Stimulated activated CD8-positive, alpha-beta memory T cell treated with anti-CD3 and anti-CD28 coated beads, Interleukin-12 subunit alpha, Interleukin-12 subunit beta, amount 100 ng/mL, for 24 hours (primary cell): Measurements from ENCODE around the gene C1QL1.

Experiments used
- DNase-seq: peaks from one replicate; pipeline ENCODE4 v3.0.0-alpha.2; 2020; ENCODE audit errors: extremely low read depth

The C1QL1 gene

GRCh38 chr17:44930667-44931066 is 37.4 kb downstream of the C1QL1 start:
- DNase-seq: no peak

- DNase-seq: no peak
Measured at GRCh38 chr17:44928950-44929720, 39.0 kb downstream of the C1QL1 start.

GRCh38 chr17:44928136-44928535 is 40.0 kb downstream of the C1QL1 start:
- DNase-seq: no peak

- DNase-seq: no peak
Measured at GRCh38 chr17:44927696-44928095, 40.4 kb downstream of the C1QL1 start.

- DNase-seq: no peak
Measured at GRCh38 chr17:44926821-44927525, 41.1 kb downstream of the C1QL1 start.

GRCh38 chr17:44925731-44926697 is 42.1 kb downstream of the C1QL1 start:
- no peak for DNase-seq

- no peak for DNase-seq
Measured at GRCh38 chr17:44924107-44924544, 44.0 kb downstream of the C1QL1 start.

- no peak for DNase-seq
Measured at GRCh38 chr17:44922746-44923470, 45.2 kb downstream of the C1QL1 start.

- DNase-seq: no peak
Measured at GRCh38 chr17:44922136-44922535, 46.0 kb downstream of the C1QL1 start.

GRCh38 chr17:44921122-44921882 is 46.8 kb downstream of the C1QL1 start:
- DNase-seq: no peak

GRCh38 chr17:44920565-44920940 is 47.5 kb downstream of the C1QL1 start:
- no peak for DNase-seq

- DNase-seq: no peak
Measured at GRCh38 chr17:44919885-44920564, 48.1 kb downstream of the C1QL1 start.

- DNase-seq: no peak
Measured at GRCh38 chr17:44919411-44919810, 48.7 kb downstream of the C1QL1 start.

GRCh38 chr17:44918006-44918405 is 50.1 kb downstream of the C1QL1 start:
- DNase-seq: no peak

- DNase-seq: no peak
Measured at GRCh38 chr17:44917456-44917855, 50.6 kb downstream of the C1QL1 start.

- no peak for DNase-seq
Measured at GRCh38 chr17:44916781-44917241, 51.3 kb downstream of the C1QL1 start.

GRCh38 chr17:44915862-44916780 is 52.0 kb downstream of the C1QL1 start:
- no peak for DNase-seq

- DNase-seq: no peak
Measured at GRCh38 chr17:44915321-44915726, 52.8 kb downstream of the C1QL1 start, which contains the start of gene GFAP. Gene GFAP, minus strand, starts transcription at chr17:44915500. Its CDS starts 14 bp downstream, at chr17:44915486.
